ENCODE measurements around the gene CACNA2D4.

The CACNA2D4 gene

GRCh38 chr12:1830401-1830845 is 88.0 kb downstream of the CACNA2D4 start:
- no peak for TF ChIP-seq CTCF (IDR thresholded peaks at IDR 0.05; ENCODE audit: insufficient read depth, missing control alignments)
- DNase-seq (ENCODE audit: insufficient read length, low spot score) (no peak), FAIRE-seq (no peak)

GRCh38 chr12:1829306-1829900 is 89.0 kb downstream of the CACNA2D4 start:
- TF ChIP-seq CTCF (IDR thresholded peaks at IDR 0.05; ENCODE audit: insufficient read depth, missing control alignments): no peak
- no peak for DNase-seq (ENCODE audit: insufficient read length, low spot score)
- no peak for FAIRE-seq

- FAIRE-seq (no peak), DNase-seq (ENCODE audit: insufficient read length, low spot score) (no peak)
- TF ChIP-seq CTCF (IDR thresholded peaks at IDR 0.05; ENCODE audit: insufficient read depth, missing control alignments): no peak
Measured at GRCh38 chr12:1828856-1829255, 89.6 kb downstream of the CACNA2D4 start.

- FAIRE-seq (no peak), DNase-seq (ENCODE audit: insufficient read length, low spot score) (no peak)
- TF ChIP-seq CTCF (IDR thresholded peaks at IDR 0.05; ENCODE audit: insufficient read depth, missing control alignments): no peak
Measured at GRCh38 chr12:1827826-1828805, 90.3 kb downstream of the CACNA2D4 start.

- no peak for DNase-seq (ENCODE audit: insufficient read length, low spot score)
- no peak for FAIRE-seq
- TF ChIP-seq CTCF (IDR thresholded peaks at IDR 0.05; ENCODE audit: insufficient read depth, missing control alignments): no peak
Measured at GRCh38 chr12:1826867-1827705, 91.4 kb downstream of the CACNA2D4 start.

GRCh38 chr12:1826401-1826800 is 92.1 kb downstream of the CACNA2D4 start:
- no peak for DNase-seq (ENCODE audit: insufficient read length, low spot score)
- FAIRE-seq: no peak
- TF ChIP-seq CTCF (IDR thresholded peaks at IDR 0.05; ENCODE audit: insufficient read depth, missing control alignments): no peak
